ENCODE results near the gene MXRA7.

GRCh38 chr17:76677406-76677805 lies 33.4 kb downstream of the MXRA7 start:
- TF ChIP-seq YY1 (IDR thresholded peaks at IDR 0.05; ENCODE audit: insufficient read depth, insufficient read length) (no peak), SUZ12 (IDR thresholded peaks at IDR 0.05; ENCODE audit: extremely low read depth, insufficient read depth, insufficient read length) (no peak)

Data from NT2/D1 (cell line).